Activated CD8-positive, alpha-beta T cell treated with anti-CD3 and anti-CD28 coated beads for 36 hours (primary cell): ENCODE measurements around the gene TPRG1. TPM values are rescaled to one million over a fixed set of nuclear protein-coding genes. Genes with fewer than 3 reads are reported as not detected.

Experiments used
- ATAC-seq: fragments of 200-7000 bp; cut with Tn5 transposase; one replicate; pipeline ENCODE4 v1.10.0; 2021; ENCODE audit warnings: mild to moderate bottlenecking, moderate library complexity
- CTCF ChIA-PET: fragments of 350-600 bp; sonication (Branson Sonifier 250); formaldehyde crosslinking; loops from one replicate; lab custom pipeline; 2021; ENCODE audit warnings: antibody characterized with exemption; lab: Charles Lee
- POLR2A ChIA-PET: fragments of 350-600 bp; sonication (Branson Sonifier 250); formaldehyde crosslinking; loops from one replicate; lab custom pipeline; 2021; ENCODE audit warnings: antibody characterized with exemption; lab: Charles Lee
- DNase-seq: peaks from one replicate; pipeline ENCODE4 v3.0.0-alpha.2; 2020
- H3K27ac Mint-ChIP-seq: one replicate; pipeline ENCODE4 v1.8.0; 2021; ENCODE audit warnings: mild to moderate bottlenecking, mixed read lengths
- H3K27me3 Mint-ChIP-seq: one replicate; pipeline ENCODE4 v1.8.0; 2021; ENCODE audit warnings: mixed read lengths
- H3K36me3 Mint-ChIP-seq: one replicate; pipeline ENCODE4 v1.8.0; 2021; ENCODE audit warnings: low read depth, mixed read lengths
- H3K4me1 Mint-ChIP-seq: one replicate; pipeline ENCODE4 v1.8.0; 2021; ENCODE audit warnings: low read depth, mixed read lengths
- H3K4me3 Mint-ChIP-seq: one replicate; pipeline ENCODE4 v1.8.0; 2021; ENCODE audit warnings: mild to moderate bottlenecking, moderate library complexity, mixed read lengths
- H3K9me3 Mint-ChIP-seq: one replicate; pipeline ENCODE4 v1.8.0; 2021; ENCODE audit warnings: mixed read lengths
- CTCF ChIP-seq: fragments of 200-600 bp; IDR thresholded peaks from one replicate; pipeline ENCODE4 v1.8.0; 2022; ENCODE audit warnings: antibody characterized with exemption, mild to moderate bottlenecking
- intact Hi-C: fragments of 100-400 bp; cut with micrococcal nuclease; formaldehyde crosslinking; loops from one replicate; pipeline ENCODE4 v1.10.0; 2022
- total RNA-seq, 2 experiments: library from RNA; stranded (reverse); gene quantifications; one replicate each; pipeline ENCODE4 v1.2.3, GENCODE V29; 2021

The TPRG1 gene
- total RNA-seq, 2 experiments from 2014 or later = 2.5 to 3.0 TPM

DNA sequence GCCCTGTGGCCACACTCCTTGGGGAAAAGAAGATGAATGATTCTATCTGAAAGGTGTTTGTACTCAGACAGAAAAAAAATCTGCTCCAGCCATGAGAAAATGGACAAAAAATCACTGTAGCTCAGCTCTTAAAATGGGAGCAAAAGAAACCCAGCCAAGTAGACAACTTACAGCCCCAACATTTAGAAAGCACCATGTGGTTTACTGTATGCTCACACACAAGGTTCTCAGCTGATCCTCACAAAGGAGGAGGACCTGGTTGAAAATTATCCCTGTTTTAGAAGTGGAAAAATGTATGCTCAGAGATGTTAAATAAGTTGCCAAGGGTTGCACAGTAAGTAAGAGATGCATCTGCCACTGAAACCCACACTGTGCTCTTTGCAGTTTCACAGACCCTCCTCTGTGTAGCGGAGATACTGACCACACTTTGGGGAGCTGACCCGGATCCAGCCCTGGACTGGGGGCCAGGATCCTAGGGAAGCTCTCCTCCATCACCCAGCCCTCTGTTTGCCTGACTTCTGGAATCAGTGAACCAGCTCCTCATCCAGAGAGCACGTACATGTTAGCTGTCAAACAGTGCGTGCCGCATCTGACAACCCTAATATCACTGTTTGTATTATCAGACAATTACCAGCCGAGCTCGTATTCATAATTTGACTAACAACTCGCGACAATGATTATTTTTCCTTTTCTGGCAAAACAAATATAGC is 32.7 kb upstream of the TPRG1 start:
- ChIA-PET POLR2A (no interaction called here), CTCF (interaction anchor here (0.7 to 4.0 kb wide), 6 partner anchors 9 to 1401 kb away, joined by 3 to 26 read pairs (median 6); no protein-coding TSS in a partner anchor)
- Mint-ChIP-seq H3K9me3 (no peaks in the 10 kb centered on the region), H3K4me3 (no peak overlapping the region), H3K36me3 (no peaks in the 10 kb centered on the region), H3K27ac (no peak overlapping the region), H3K27me3 (peaks cover 4% of the 10 kb centered on the region), H3K4me1 (peaks cover 24% of the 10 kb centered on the region)
- intact Hi-C loops = no loop called here
- no peak for DNase-seq
- no peak for ATAC-seq
- TF ChIP-seq CTCF = no peak

- ChIA-PET POLR2A (no interaction called here), CTCF (interaction anchor here (0.8 to 4.0 kb wide), 5 partner anchors 9 to 186 kb away, joined by 3 to 26 read pairs (median 7); no protein-coding TSS in a partner anchor)
- H3K9me3 Mint-ChIP-seq = no peaks in the 10 kb centered on the region
- no peaks in the 10 kb centered on the region for H3K36me3 Mint-ChIP-seq
- DNase-seq = no peak
- H3K27ac Mint-ChIP-seq = no peak overlapping the region
- TF ChIP-seq CTCF = no peak
- peaks cover 29% of the 10 kb centered on the region for H3K4me1 Mint-ChIP-seq
- no peak for ATAC-seq
- peaks cover 4% of the 10 kb centered on the region for H3K27me3 Mint-ChIP-seq
- intact Hi-C loops = no loop called here
- no peak overlapping the region for H3K4me3 Mint-ChIP-seq
These were observed 32.2 kb upstream of the TPRG1 start for GRCh38 chr3:189139611-189139940.

DNA sequence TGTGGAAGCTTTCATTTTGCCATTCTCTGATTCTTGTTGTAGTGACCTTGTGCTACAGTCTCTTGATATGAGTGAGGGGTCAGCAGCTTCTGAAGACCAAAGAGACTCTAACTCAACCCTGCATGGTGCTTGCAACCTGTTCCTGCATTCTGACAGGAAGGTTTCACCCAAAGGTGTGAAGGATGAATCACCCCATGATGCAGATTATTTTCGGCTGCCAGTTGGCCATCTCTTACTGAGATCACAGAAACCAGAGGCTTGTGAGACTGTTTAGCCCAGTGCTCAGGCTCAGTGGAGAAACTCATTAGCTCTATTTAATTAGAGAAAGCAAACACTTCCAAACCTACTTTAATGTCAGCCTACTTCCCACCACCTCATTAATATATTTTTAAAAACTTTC is 29.2 kb upstream of the TPRG1 start:
- Mint-ChIP-seq H3K4me1 (peaks cover 33% of the 10 kb centered on the region), H3K27me3 (peaks cover 4% of the 10 kb centered on the region), H3K9me3 (no peaks in the 10 kb centered on the region), H3K36me3 (no peaks in the 10 kb centered on the region), H3K27ac (no peak overlapping the region), H3K4me3 (no peak overlapping the region)
- intact Hi-C loops = loop anchor here (5.0 kb wide), 1 partner anchor 185 kb away; no protein-coding TSS in a partner anchor
- ATAC-seq (peak; percentile 87), DNase-seq (peak; percentile 57)
- no peak for TF ChIP-seq CTCF
- CTCF ChIA-PET = interaction anchor here (0.7 to 6.2 kb wide), 8 partner anchors 40 to 1403 kb away, joined by 3 to 73 read pairs (median 3); no protein-coding TSS in a partner anchor
- POLR2A ChIA-PET = interaction anchor here (0.7 to 0.9 kb wide), 2 partner anchors 11 to 341 kb away, joined by 3 to 4 read pairs; no protein-coding TSS in a partner anchor

- no peak for ATAC-seq
- TF ChIP-seq CTCF = no peak
- Mint-ChIP-seq H3K27ac (no peak overlapping the region), H3K36me3 (no peaks in the 10 kb centered on the region), H3K27me3 (peaks cover 4% of the 10 kb centered on the region), H3K4me3 (no peak overlapping the region), H3K4me1 (peaks cover 34% of the 10 kb centered on the region), H3K9me3 (no peaks in the 10 kb centered on the region)
- no peak for DNase-seq
- intact Hi-C loops = loop anchor here (5.0 kb wide), 1 partner anchor 186 kb away; no protein-coding TSS in a partner anchor
- ChIA-PET POLR2A (no interaction called here), CTCF (interaction anchor here (1.1 to 6.2 kb wide), 8 partner anchors 11 to 1404 kb away, joined by 3 to 73 read pairs (median 4); no protein-coding TSS in a partner anchor)
These were observed 28.4 kb upstream of the TPRG1 start for GRCh38 chr3:189143321-189143720.

DNA sequence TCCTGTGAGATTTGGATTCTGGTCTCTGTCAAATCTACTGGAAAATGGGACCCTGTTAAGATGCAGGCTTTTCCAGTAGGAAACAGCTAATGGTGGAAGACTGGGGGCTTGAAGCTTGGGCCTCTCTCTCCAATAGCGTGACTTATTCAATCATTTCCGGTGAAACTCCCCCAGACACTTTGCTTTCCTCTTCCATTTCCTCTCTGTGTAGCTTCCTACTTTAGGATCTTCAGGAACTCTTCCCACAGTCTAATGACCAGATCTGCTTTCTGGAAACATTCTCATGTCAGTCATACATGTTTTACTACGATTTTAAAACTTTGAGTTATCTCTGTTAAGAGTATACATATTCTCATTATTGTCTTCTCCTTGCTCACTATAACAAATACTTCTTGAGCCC is 28.0 kb upstream of the TPRG1 start:
- CTCF ChIA-PET = interaction anchor here (0.7 to 6.2 kb wide), 8 partner anchors 11 to 1404 kb away, joined by 3 to 73 read pairs (median 5); no protein-coding TSS in a partner anchor
- POLR2A ChIA-PET = no interaction called here
- H3K4me3 Mint-ChIP-seq = no peak overlapping the region
- H3K36me3 Mint-ChIP-seq = no peaks in the 10 kb centered on the region
- H3K9me3 Mint-ChIP-seq = no peaks in the 10 kb centered on the region
- H3K4me1 Mint-ChIP-seq = peaks cover 34% of the 10 kb centered on the region
- TF ChIP-seq CTCF = no peak
- DNase-seq = no peak
- H3K27ac Mint-ChIP-seq = no peak overlapping the region
- intact Hi-C loops = loop anchor here (5.0 kb wide), 1 partner anchor 186 kb away; no protein-coding TSS in a partner anchor
- H3K27me3 Mint-ChIP-seq = peaks cover 4% of the 10 kb centered on the region
- no peak for ATAC-seq
